GM18520 (cell line): ENCODE results near the gene N4BP3.

Experiments used
- ATAC-seq: cut with Tn5 transposase; IDR thresholded peaks from one replicate; pipeline ENCODE4 v1.9.1; 2021; ENCODE audit not compliant: unreplicated experiment

The N4BP3 gene

GRCh38 chr5:178098685-178099084 is 14.6 kb upstream of the N4BP3 start:
- no peak for ATAC-seq

DNA sequence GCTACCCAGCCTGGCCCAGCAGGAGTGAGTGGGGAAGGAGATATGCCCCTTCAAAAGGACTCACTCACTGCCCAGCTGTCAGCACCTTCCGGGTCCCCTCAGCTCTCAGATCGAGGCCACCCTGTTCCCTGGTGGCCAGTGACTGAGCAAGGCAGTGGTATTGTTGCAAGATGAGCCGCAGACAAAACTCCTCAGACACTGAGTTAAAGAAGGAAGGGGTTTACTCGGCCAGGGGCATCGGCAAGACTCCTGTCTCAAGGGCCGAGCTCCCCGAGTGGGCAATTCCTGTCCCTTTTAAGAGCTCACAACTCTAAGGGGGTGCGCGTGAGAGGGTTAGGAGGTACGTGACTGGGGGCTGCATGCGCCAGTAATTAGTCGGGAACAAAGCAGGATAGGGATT is 9.7 kb upstream of the N4BP3 start:
- ATAC-seq: no peak

DNA sequence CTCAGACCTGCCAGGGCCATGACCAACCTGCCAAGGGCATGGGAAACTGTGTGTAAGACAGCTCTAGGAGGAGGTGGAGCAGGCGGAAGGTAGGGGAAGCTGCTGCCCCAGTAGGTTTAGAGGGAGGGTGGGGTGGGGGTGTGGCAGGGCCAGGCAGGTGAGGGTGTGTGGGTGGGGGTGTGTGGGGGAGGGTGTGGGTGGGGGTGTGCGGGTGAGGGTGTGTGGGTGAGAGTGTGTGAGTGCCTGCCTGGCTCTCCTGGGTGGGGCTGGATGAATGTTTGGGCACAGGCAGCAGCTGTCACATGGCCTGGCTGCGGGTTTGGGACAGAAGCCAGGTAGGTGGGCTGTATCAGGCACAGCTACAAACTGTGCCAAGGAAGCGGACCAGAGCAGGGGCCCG is 8.8 kb upstream of the N4BP3 start:
- ATAC-seq: no peak

DNA sequence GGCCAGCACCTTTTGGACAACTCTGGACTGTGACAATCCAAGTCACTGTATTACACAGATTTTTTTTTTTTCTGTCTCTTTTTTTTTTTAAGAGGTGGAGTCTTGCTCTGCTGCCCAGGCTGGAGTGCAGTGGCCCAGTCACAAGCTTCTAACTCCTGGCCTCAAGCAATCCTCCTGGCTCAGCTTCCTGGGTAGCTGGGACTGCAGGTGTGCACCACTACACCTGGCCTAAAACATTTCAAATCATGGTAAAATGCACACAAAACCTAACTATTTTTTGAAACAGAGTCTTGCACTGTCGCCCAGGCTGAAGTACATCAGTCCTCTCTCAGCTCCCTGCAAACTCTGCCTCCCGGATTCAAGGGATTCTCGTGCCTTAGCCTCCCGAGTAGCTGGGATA is 7.2 kb upstream of the N4BP3 start:
- no peak for ATAC-seq

DNA sequence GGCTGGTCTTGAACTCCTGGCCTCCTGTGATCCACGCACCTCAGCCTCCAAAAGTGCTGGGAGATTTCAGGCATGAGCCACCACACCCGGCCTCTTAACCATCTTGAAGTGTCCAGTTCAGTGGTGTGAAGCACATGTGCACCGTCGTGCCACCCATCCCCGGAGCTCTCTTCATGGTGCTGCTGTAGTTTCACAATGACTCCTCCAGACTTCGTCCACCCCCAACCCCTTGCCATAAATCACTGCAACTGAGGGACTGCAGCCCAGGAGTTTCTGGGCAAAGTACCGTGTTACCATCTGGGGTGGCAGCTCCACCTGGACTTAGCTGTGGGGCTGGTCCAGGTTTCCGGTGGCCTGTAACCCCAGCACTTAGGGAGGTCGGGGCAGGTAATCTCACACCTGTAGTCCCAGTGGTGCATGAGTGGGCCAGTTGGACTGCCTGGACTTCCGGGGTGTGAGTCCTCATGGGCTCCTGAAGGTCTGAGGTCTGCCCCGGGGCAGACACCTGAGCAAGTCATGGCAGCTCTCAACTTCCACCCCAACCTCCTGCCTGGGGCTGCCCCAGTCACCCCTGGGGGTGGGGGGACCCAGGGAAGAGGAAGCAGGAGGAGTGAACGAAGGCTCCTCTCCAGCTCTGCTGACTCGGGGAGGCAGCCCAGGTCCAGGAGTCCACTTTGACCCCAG is 6.6 kb upstream of the N4BP3 start:
- no peak for ATAC-seq

- ATAC-seq: no peak
These were observed 5.5 kb upstream of the N4BP3 start for GRCh38 chr5:178107756-178108310.

- ATAC-seq: no peak
These were observed 4.9 kb upstream of the N4BP3 start for GRCh38 chr5:178108446-178108845.

DNA sequence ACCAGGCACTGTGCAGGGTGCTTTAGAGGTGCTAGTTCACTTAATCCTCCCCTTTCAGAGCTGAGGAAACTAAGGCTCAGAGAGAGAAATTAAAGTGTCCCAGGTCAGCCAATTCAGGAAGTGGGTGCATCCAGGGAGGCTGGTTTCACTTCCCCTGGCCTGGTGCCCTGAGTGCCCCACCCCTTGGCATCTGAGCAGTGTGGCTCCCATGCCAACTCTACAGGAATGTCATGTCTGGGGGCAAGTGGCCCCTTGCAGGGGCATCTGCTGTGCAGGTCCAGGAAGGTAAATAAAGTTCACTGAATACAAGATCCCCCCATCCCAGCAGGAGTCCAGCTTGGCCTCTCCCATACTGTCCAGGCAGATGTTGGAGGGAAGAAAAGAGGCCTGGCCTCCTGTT is 4.4 kb upstream of the N4BP3 start:
- no peak for ATAC-seq

- no peak for ATAC-seq
These were observed 2.8 kb upstream of the N4BP3 start for GRCh38 chr5:178110511-178110910.

DNA sequence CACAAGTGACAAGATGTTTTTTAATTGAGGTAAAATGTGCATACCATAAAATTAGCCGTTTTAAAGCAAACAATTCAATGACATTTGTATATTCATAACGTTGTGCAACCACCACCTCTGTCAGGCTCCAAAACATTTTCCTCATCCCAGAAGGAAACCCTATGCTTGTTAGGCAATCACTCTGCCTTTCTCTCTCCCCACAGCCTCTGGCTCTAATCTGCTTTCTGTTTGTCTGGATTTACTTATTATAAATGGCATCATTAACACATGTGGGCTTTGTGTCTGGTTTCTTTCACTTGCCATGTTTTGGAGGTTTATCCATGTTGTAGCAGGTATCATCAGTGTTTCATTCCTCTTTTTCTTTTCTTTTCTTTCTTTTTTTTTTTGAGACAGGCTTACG is 1.4 kb upstream of the N4BP3 start:
- no peak for ATAC-seq

- no peak for ATAC-seq
These were observed 787 bp upstream of the N4BP3 start for GRCh38 chr5:178112545-178112944.

DNA sequence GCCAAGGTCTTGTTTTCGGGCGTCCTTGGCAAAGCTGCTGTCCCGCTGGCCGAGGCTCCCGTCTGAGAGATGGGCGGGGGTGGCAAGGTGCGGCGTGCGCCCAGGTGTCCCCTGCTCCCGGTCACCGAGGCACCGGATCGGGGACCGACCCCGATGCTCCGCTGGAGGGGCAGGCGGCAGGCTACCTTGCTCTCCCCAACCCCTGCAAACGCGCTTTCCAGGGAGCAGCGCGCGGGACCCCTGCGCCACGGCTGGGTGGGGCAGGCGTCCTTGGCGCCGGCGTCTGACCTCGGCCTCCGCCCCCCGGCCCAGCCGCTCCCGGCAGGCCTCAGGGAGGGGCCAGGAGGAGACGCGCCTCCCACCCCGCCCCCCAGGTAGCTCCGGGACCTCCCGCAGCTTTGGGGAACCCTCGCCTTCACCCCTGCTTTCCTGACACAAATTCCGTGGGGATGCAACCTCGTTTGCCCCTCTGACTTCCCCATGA is 551 bp downstream of the N4BP3 start:
- no peak for ATAC-seq

- no peak for ATAC-seq
These were observed 1.2 kb downstream of the N4BP3 start for GRCh38 chr5:178114325-178115135.

DNA sequence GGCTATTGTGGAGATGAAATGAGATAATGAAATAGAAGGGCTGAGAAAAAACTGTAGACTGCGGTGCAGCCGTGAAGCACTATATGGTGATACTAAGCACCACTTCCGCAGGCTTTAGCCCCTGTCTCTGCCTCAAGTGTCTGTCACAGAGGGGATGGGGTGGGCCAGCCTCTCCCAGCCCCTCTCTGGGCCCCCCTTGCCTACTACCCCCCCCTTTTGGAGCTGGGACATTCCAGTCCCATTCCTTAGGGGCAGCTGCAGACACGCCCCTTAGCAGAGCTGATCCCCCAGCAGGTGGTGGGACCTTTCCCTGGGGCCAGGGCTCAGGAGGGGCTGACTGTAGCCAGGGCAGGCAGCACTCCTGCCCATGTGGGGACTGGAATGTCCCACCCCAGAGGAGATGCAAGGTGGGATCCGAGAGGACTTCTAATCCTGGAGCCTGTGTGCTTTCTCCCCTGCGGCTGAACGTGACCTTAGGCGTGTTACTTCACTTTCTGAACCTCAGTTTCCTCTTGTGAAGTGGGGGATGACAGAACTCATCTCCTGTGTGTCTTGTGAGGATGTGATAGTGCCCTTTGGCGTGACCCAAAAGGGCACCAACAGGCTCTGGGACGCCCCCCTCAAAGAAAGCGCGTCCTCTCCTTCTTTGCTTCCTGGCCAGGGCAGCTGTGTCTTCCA is 1.9 kb downstream of the N4BP3 start:
- ATAC-seq: no peak

DNA sequence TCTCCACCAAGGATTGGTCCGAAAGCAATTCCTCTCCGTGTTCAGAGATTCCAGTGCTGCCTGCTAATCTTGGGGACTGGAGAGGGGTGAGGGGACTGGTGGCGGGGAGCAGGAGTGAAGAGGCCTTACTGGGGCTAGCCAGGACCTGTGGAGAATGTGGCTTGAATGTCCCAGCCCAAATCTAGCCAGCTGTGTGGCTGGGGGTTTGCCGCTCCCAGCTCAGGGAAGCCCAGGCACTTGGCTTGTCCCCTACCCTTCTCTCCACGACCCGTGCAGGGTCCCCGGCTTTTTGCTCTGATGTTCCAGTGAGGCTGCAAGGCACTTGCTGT is 2.4 kb downstream of the N4BP3 start:
- no peak for ATAC-seq

DNA sequence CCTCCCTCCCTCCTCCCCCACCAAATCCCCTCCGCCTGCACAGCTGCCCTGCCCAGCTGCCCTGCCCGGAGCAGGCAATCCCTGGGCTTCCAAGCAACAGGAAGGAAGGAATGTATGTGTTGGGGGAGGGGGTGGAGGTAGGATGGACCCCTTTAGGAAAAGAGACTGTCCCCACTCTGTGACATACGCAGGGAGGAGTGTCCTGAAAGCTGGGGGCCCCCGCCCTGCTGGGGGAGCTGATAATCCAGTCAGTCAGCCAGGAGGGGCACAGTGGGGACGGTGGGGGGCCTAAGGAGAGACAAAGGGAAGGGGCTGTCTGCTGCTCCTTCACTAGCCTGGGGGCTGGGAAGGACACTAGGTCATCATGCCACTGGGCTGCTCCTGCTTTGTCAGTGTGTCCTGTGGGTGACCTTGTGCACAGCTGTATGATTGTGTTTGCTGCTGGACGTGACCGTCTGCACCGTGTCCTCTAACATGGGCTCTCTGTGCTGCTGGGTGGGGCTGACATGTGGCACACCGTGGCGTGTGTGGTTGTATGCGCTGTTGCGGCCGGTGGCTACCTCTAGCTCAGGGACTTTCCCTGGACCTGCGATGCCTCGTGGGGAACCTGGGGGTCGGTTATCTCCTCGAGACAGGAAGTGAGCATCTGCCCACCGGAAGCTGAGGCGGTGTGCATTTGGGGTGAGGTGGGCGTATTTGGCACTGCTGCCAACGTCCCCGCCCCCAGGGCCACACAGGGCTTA is 3.0 kb downstream of the N4BP3 start:
- ATAC-seq: peak; percentile 22

GRCh38 chr5:178117923-178118701 is 4.8 kb downstream of the N4BP3 start:
- no peak for ATAC-seq

DNA sequence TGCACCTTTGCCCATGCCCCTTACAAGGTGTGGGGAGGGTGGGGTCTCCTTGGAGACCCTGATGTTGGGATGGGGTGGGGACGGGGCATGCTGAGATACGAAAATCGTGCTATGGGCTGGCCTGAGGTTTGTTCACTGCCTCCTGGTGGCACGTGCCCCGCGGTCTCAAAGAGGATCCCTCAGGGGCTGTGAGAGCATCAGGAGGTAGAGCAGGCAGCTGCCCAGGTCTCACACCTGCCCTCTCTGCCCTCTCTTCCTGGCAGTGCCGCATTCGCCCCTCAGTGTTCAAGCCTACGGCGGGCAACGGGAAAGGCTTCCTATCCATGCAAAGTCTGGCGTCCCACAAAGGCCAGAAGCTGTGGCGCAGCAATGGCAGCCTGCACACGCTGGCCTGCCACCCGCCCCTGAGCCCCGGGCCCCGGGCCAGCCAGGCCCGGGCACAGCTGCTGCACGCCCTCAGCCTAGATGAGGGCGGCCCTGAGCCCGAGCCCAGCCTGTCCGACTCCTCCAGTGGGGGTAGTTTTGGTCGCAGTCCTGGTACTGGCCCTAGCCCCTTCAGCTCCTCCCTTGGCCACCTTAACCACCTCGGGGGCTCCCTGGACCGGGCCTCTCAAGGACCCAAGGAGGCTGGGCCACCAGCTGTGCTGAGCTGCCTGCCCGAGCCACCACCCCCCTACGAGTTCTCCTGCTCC is 6.7 kb downstream of the N4BP3 start:
- no peak for ATAC-seq

- peak; percentile 73 for ATAC-seq
These were observed 7.5 kb downstream of the N4BP3 start for GRCh38 chr5:178120607-178121357.
